Caki2 (cell line): ENCODE data around the gene NREP. TPM values are rescaled to one million over a fixed set of nuclear protein-coding genes. Genes with fewer than 3 reads are reported as not detected.

ENCODE experiments used
- DNase-seq: peaks from one replicate; pipeline ENCODE4 v3.0.0-alpha.2; 2015; ENCODE audit warnings: low read depth
- in situ Hi-C: cut with HindIII; loops from 2 replicates; pipeline ENCODE4 v1.10.0; 2016; ENCODE audit warnings: low sequenced_read_pairs, low pct_unique_long_range_greater_than_20kb, mixed read lengths
- total RNA-seq: library from RNA; depleted of rRNA; stranded (reverse); fragments of >200 nt; shearing (Covaris generic); gene quantifications from 2 replicates; pipeline ENCODE4 v1.2.3, GENCODE V29; 2014; ENCODE audit warnings: low replicate concordance; rRNA removed

NREP gene
- total RNA-seq, 1 experiment from 2014 or later = 46.3 TPM

DNA sequence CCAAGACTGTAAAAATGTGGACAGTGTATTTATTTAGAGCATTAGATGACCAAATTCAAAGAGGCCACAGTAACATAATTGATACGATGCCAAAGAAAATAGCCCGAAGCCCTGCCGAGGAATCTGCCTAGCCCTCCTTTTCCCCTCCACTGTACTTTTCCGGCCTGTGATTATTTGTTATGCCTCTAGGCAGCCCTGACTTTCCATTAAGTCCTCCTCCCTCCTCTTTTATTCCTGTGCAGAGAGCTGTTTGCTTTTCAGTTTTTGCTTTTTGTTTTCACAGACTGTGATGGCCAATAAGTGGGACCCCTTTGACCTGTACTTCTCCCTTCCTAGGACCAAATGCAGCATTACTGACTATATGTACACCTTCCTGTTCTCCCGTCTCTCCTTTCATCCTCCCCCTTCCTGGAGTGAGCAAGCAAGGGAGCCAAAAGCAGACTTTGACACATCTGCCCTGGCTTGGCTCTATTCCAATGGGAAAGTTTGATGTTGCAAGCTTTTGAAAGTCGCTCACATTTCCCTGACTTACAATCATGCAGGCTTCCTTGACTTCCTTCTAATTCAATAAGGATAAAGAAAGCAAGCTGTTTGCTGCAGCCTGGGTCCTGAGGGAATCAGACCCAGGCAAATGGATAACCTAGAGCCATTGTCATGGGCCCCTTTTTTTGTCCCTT is 76.1 kb downstream of the NREP start:
- peak; percentile 90 for DNase-seq
- in situ Hi-C loops = no loop called here

DNA sequence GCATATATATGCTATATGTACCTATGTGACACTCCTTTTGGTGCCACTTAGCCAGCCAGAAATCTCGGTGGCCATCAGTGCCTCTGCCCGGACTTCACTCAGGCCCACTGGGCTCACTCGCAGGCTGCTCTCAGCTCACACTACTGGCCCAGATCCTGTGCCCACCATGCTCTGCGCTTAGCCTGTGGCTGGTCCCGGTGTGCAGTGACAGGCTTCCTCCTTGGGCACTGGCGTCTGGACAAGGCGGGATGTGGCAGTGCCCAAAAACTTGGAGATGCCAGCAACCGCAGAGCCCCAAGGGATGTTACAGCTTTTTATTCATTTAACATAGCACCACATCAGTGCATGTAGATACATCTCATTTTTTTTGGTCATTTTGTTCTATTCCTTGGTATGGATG is 77.4 kb downstream of the NREP start:
- no peak for DNase-seq
- in situ Hi-C loops = no loop called here

Other genes with a start within 250 kb of the NREP start
- 6.5 and 15.2 TPM in 2 replicates for gene STARD4, start 244.7 kb downstream of the NREP start, total RNA-seq